ENCODE results near the gene CD1D.

- TF ChIP-seq, protein P1, sequence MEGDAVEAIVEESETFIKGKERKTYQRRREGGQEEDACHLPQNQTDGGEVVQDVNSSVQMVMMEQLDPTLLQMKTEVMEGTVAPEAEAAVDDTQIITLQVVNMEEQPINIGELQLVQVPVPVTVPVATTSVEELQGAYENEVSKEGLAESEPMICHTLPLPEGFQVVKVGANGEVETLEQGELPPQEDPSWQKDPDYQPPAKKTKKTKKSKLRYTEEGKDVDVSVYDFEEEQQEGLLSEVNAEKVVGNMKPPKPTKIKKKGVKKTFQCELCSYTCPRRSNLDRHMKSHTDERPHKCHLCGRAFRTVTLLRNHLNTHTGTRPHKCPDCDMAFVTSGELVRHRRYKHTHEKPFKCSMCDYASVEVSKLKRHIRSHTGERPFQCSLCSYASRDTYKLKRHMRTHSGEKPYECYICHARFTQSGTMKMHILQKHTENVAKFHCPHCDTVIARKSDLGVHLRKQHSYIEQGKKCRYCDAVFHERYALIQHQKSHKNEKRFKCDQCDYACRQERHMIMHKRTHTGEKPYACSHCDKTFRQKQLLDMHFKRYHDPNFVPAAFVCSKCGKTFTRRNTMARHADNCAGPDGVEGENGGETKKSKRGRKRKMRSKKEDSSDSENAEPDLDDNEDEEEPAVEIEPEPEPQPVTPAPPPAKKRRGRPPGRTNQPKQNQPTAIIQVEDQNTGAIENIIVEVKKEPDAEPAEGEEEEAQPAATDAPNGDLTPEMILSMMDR (IDR thresholded peaks at IDR 0.05), result no peak
- TF ChIP-seq POLR2A (IDR thresholded peaks at IDR 0.05; ENCODE audit: low read depth), result no peak
- TF ChIP-seq POLR2AphosphoS5 (IDR thresholded peaks at IDR 0.05), result no peak
- TF ChIP-seq EP300 (IDR thresholded peaks at IDR 0.05), result no peak
Observed at GRCh38 chr1:158155673-158156072, 25.0 kb upstream of the CD1D start.

All from esophagus muscularis mucosa (tissue), 4 donors.